RWPE2 (cell line): ENCODE data around the gene MAB21L3.

Experiments
- ATAC-seq: fragments of 200-7000 bp; cut with Tn5 transposase; 3 replicates; pipeline ENCODE4 v1.9.1; 2021; ENCODE audit warnings: low read depth
- DNase-seq: peaks from one replicate; pipeline ENCODE4 v3.0.0-alpha.2; 2020; ENCODE audit warnings: low spot score
- H3K27ac ChIP-seq: fragments of 450-650 bp; 2 replicates; pipeline ENCODE4 v1.5.1; 2017; ENCODE audit warnings: mild to moderate bottlenecking; ENCODE audit not compliant: poor library complexity, severe bottlenecking
- H3K27me3 ChIP-seq: fragments of 250-450 bp; sonication (Bioruptor Pico); 2 replicates; pipeline ENCODE4 v1.5.1; 2021; ENCODE audit warnings: mild to moderate bottlenecking, moderate library complexity; ENCODE audit not compliant: insufficient read depth, poor library complexity, severe bottlenecking
- H3K36me3 ChIP-seq: fragments of 250-450 bp; sonication (Bioruptor Pico); 2 replicates; pipeline ENCODE4 v1.5.1; 2020; ENCODE audit warnings: low read depth, mild to moderate bottlenecking, moderate library complexity
- H3K4me1 ChIP-seq: fragments of 250-450 bp; sonication (Bioruptor Pico); 2 replicates; pipeline ENCODE4 v1.5.1; 2021; ENCODE audit warnings: mild to moderate bottlenecking, moderate library complexity; ENCODE audit not compliant: insufficient read depth, poor library complexity, severe bottlenecking
- H3K4me3 ChIP-seq: fragments of 250-450 bp; sonication (Bioruptor Pico); 2 replicates; pipeline ENCODE4 v1.5.1; 2021; ENCODE audit warnings: mild to moderate bottlenecking, moderate library complexity; ENCODE audit not compliant: severe bottlenecking
- H3K9me3 ChIP-seq: fragments of 250-450 bp; sonication (Bioruptor Pico); 2 replicates; pipeline ENCODE4 v1.5.1; 2021; ENCODE audit warnings: mild to moderate bottlenecking, moderate library complexity; ENCODE audit not compliant: severe bottlenecking
- CTCF ChIP-seq: fragments of 450-650 bp; IDR thresholded peaks from one replicate; pipeline ENCODE4 v1.5.1; 2017; ENCODE audit warnings: mild to moderate bottlenecking, moderate library complexity; ENCODE audit not compliant: poor library complexity, severe bottlenecking

Gene MAB21L3

GRCh38 chr1:116067566-116067890 lies 43.7 kb upstream of the MAB21L3 start:
- H3K4me3 ChIP-seq: no peak overlapping the region
- peaks cover 92% of the 10 kb centered on the region for H3K36me3 ChIP-seq
- peaks cover 14% of the 10 kb centered on the region for H3K4me1 ChIP-seq
- TF ChIP-seq CTCF: no peak
- no peaks in the 10 kb centered on the region for H3K27me3 ChIP-seq
- no peaks in the 10 kb centered on the region for H3K9me3 ChIP-seq
- DNase-seq (no peak), ATAC-seq (peak; percentile 63)
- H3K27ac ChIP-seq: peak overlapping the region; percentile 36

- no peaks in the 10 kb centered on the region for H3K9me3 ChIP-seq
- no peak overlapping the region for H3K27ac ChIP-seq
- peaks cover 12% of the 10 kb centered on the region for H3K4me1 ChIP-seq
- no peak for DNase-seq
- H3K36me3 ChIP-seq: peaks cover 31% of the 10 kb centered on the region
- no peak for TF ChIP-seq CTCF
- H3K4me3 ChIP-seq: no peak overlapping the region
- no peak for ATAC-seq
- H3K27me3 ChIP-seq: no peaks in the 10 kb centered on the region
Observed at GRCh38 chr1:116075575-116075974, 35.6 kb upstream of the MAB21L3 start.

- H3K27me3 ChIP-seq: no peaks in the 10 kb centered on the region
- no peak for TF ChIP-seq CTCF
- ATAC-seq: peak; percentile 50; the same call in 1 of the 3 replicates
- no peaks in the 10 kb centered on the region for H3K9me3 ChIP-seq
- DNase-seq: no peak
- H3K36me3 ChIP-seq: peaks cover 27% of the 10 kb centered on the region
- H3K4me1 ChIP-seq: peaks cover 12% of the 10 kb centered on the region
- H3K27ac ChIP-seq: no peak overlapping the region
- H3K4me3 ChIP-seq: no peak overlapping the region
Observed at GRCh38 chr1:116075990-116076389, 35.2 kb upstream of the MAB21L3 start.

GRCh38 chr1:116076831-116077230 lies 34.4 kb upstream of the MAB21L3 start:
- no peaks in the 10 kb centered on the region for H3K27me3 ChIP-seq
- peaks cover 12% of the 10 kb centered on the region for H3K4me1 ChIP-seq
- no peak overlapping the region for H3K27ac ChIP-seq
- H3K9me3 ChIP-seq: no peaks in the 10 kb centered on the region
- no peak overlapping the region for H3K4me3 ChIP-seq
- DNase-seq (no peak), ATAC-seq (peak; percentile 38; the same call in 1 of the 3 replicates)
- no peak for TF ChIP-seq CTCF
- H3K36me3 ChIP-seq: peaks cover 21% of the 10 kb centered on the region

DNA sequence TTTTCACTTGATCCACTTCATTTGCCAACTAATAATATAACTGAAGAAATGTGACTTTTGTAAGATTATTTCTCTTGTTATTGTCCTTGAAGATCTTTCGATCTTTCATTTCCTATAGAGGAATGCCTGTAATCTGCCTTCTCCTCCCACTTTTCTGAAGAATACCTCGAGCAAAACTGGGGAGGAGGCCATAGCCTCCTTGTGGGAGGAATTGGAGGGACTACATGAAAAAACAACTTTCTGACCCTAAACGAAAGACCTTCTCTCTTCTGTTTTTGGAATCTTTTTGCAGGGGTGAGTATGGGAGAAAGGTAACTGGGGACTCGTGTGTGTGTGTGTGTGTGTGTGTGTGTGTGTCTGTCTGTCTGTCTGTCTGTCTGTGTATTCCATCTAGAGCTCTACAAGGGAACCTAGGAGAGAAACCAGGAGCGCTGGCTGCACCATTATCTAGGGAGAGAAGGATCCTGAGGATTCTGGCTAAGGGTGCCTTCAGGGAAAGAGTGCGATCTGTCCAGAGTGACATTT lies 32.4 kb upstream of the MAB21L3 start:
- no peak for ATAC-seq
- no peak for TF ChIP-seq CTCF
- Histone ChIP-seq H3K9me3 (no peaks in the 10 kb centered on the region), H3K27ac (no peak overlapping the region), H3K4me1 (peaks cover 12% of the 10 kb centered on the region), H3K36me3 (peaks cover 12% of the 10 kb centered on the region), H3K27me3 (no peaks in the 10 kb centered on the region), H3K4me3 (no peak overlapping the region)
- no peak for DNase-seq
